K562 (cell line): ENCODE measurements around the gene C2orf42. TPM values are rescaled to one million over a fixed set of nuclear protein-coding genes. Genes with fewer than 3 reads are reported as not detected.
A peak's percentile ranks its signal among the peaks of the same experiment; 100 is the strongest.

Experiments
- ARID1B ChIP-seq: fragments of 450-650 bp; IDR thresholded peaks from 2 replicates; pipeline ENCODE4 v1.6.1; 2016; ENCODE audit warnings: antibody characterized with exemption, mild to moderate bottlenecking, inconsistent platforms
- BDP1 ChIP-seq: IDR thresholded peaks from 3 replicates; pipeline ENCODE4 v1.6.1; 2011; ENCODE audit not compliant: insufficient read length, insufficient read depth
- DLX4 ChIP-seq: fragments of 250-450 bp; sonication (Bioruptor Pico); IDR thresholded peaks from 2 replicates; pipeline ENCODE4 v1.6.1; 2021; ENCODE audit warnings: mild to moderate bottlenecking
- ESRRB ChIP-seq: fragments of 250-450 bp; sonication (Bioruptor Pico); IDR thresholded peaks from 2 replicates; pipeline ENCODE4 v1.5.0; 2020; ENCODE audit warnings: mild to moderate bottlenecking, moderate library complexity, borderline replicate concordance
- FOXA1 ChIP-seq: fragments of 450-650 bp; IDR thresholded peaks from 2 replicates; pipeline ENCODE4 v1.6.1; 2016; ENCODE audit warnings: mild to moderate bottlenecking, borderline replicate concordance
- KHSRP ChIP-seq: fragments of 450-650 bp; IDR thresholded peaks from 2 replicates; pipeline ENCODE4 v1.6.1; 2017
- MAFG ChIP-seq: fragments of 450-650 bp; conservative IDR thresholded peaks from 2 replicates; pipeline ENCODE4 v1.6.1; 2016; ENCODE audit warnings: missing genetic modification characterization, missing compliant biosample characterization
- PHB2 ChIP-seq: fragments of 450-650 bp; IDR thresholded peaks from 2 replicates; pipeline ENCODE4 v1.6.1; 2017; ENCODE audit warnings: low read depth
- POU5F1 ChIP-seq: fragments of 150-350 bp; IDR thresholded peaks from 2 replicates; pipeline ENCODE4 v1.6.1; 2014; ENCODE audit warnings: borderline replicate concordance, low read length, low read depth, mild to moderate bottlenecking; ENCODE audit not compliant: partially characterized antibody
- ZBTB43 ChIP-seq: sonication (generic); formaldehyde crosslinking; IDR thresholded peaks from 2 replicates; pipeline ENCODE4 v1.8.0; 2023; ENCODE audit warnings: mild to moderate bottlenecking, missing genetic modification reagents
- ZC3H8 ChIP-seq: fragments of 450-650 bp; IDR thresholded peaks from 2 replicates; pipeline ENCODE4 v1.6.1; 2017
- ZFX ChIP-seq: sonication (generic); formaldehyde crosslinking; IDR thresholded peaks from 2 replicates; pipeline ENCODE4 v1.8.0; 2022; ENCODE audit warnings: mild to moderate bottlenecking, missing genetic modification reagents, moderate library complexity
- ZNF212 ChIP-seq: fragments of 450-650 bp; formaldehyde crosslinking; IDR thresholded peaks from 2 replicates; pipeline ENCODE4 v1.4.0; 2020; ENCODE audit warnings: mild to moderate bottlenecking
- polyA plus RNA-seq, 8 experiments: library from polyadenylated mRNA; depleted of rRNA in 4 of 8; stranded (reverse) in 5 of 8; unstranded in 3 of 8; fragments of >200 nt; fragmentation: Nextera tagmentation in 2 of 8; fragmentation: Illumina TruSeq in 1 of 8; extraction: Ambion mirVana in 2 of 8; extraction: Trizol in 1 of 8; gene quantifications; 2 replicates each; pipeline versions ENCODE4 v1.2.1 to v1.2.3, GENCODE V29; 2011 to 2014; ENCODE audit warnings: inconsistent platforms in 1 of 8, missing spikeins in 1 of 8
- total RNA-seq, 7 experiments: library from RNA; depleted of rRNA in 6 of 7; stranded (reverse); fragments of >200 nt in 6 of 7; fragmentation: Illumina TruSeq in 2 of 7; extraction: Trizol in 2 of 7; gene quantifications; 2 replicates each; pipeline versions ENCODE4 v1.2.1 to v1.2.3, GENCODE V29; 2011 to 2021; ENCODE audit warnings: low replicate concordance in 1 of 7
- TF ChIP-seq, protein P1 (sequence below): fragments of 250-450 bp; sonication (Bioruptor Pico); IDR thresholded peaks from 2 replicates; pipeline ENCODE4 v1.4.0; 2020; ENCODE audit warnings: borderline replicate concordance

The C2orf42 gene
- total and polyA plus RNA-seq, 9 of the 15 experiments (the other 6 are each of a cell fraction or from before 2014, with no cell fraction given), result 4.6 to 10.9 (median 7.5) TPM

GRCh38 chr2:70190418-70191243 is at the start of gene C2orf42 (continued):
- TF ChIP-seq ZNF212 (CRISPR knock-in tag) (no peak), PHB2 (no peak), ZC3H8 (peak; percentile 26; the same call in 1 of the 2 replicates), DLX4 (CRISPR knock-in tag) (no peak), FOXA1 (no peak), ZBTB43 (CRISPR knock-in tag) (no peak), ESRRB (CRISPR knock-in tag) (no peak), MAFG (tag) (no peak), KHSRP (no peak), ARID1B (no peak; the same call in none of the 2 replicates), BDP1 (no peak), ZFX (peak; percentile 100), POU5F1 (peak; percentile 47)
- TF ChIP-seq, protein P1, sequence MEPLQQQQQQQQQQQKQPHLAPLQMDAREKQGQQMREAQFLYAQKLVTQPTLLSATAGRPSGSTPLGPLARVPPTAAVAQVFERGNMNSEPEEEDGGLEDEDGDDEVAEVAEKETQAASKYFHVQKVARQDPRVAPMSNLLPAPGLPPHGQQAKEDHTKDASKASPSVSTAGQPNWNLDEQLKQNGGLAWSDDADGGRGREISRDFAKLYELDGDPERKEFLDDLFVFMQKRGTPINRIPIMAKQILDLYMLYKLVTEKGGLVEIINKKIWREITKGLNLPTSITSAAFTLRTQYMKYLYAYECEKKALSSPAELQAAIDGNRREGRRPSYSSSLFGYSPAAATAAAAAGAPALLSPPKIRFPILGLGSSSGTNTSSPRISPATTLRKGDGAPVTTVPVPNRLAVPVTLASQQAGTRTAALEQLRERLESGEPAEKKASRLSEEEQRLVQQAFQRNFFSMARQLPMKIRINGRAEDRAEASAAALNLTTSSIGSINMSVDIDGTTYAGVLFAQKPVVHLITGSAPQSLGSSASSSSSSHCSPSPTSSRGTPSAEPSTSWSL, result no peak
